ENCODE results near the gene UCP3.

DNA sequence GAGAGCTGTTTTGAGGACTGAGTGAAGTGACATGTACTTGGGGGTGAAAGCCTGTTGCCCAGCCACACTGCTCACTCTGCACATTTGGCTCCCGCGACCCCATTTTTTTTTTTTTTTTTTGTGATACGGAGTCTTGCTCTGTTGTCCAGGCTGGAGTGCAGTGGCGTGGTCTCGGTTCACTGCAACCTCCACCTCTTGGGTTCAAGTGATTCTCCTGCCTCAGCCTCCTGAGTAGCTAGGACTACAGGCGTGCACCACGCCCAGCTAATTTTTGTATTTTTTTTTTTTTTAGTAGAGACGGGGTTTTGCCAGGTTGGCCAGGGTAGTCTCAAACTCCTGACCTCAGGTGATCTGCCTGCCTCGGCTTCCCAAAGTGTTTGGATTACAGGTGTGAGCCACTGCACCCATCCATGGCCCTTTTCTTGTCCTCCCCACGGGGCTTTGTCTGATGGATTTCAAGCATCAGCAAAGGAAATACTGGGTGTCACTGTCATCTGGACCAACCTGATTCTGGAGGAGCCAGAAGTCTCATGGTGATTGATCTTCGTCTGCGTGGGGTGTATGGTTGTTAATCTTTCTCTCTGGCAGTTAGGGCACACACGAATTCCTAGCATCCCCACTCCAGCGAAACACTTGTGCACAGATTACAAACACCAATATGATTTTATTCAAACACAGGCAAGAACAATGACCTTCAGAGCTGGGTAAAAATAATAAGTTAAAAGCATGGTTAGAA, 3.4 kb upstream of the UCP3 start:
- TF ChIP-seq, protein P1, sequence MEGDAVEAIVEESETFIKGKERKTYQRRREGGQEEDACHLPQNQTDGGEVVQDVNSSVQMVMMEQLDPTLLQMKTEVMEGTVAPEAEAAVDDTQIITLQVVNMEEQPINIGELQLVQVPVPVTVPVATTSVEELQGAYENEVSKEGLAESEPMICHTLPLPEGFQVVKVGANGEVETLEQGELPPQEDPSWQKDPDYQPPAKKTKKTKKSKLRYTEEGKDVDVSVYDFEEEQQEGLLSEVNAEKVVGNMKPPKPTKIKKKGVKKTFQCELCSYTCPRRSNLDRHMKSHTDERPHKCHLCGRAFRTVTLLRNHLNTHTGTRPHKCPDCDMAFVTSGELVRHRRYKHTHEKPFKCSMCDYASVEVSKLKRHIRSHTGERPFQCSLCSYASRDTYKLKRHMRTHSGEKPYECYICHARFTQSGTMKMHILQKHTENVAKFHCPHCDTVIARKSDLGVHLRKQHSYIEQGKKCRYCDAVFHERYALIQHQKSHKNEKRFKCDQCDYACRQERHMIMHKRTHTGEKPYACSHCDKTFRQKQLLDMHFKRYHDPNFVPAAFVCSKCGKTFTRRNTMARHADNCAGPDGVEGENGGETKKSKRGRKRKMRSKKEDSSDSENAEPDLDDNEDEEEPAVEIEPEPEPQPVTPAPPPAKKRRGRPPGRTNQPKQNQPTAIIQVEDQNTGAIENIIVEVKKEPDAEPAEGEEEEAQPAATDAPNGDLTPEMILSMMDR (conservative IDR thresholded peaks at IDR 0.05; ENCODE audit: low read length) = no peak
- TF ChIP-seq EZH2phosphoT487 (IDR thresholded peaks at IDR 0.05; ENCODE audit: borderline replicate concordance, low read depth, low read length) = no peak
